Head of caudate nucleus (tissue), 42 donors: ENCODE results near the gene MARK3.

Experiments
- DNase-seq, 42 donors: peaks; one replicate each; pipeline versions ENCODE4 v3.0.0 to v3.0.0-alpha.2; 2020 to 2021; ENCODE audit warnings: mixed read lengths in 7 of 42
- intact Hi-C: fragments of 100-400 bp; cut with DNase I; formaldehyde crosslinking; loops from one replicate; pipeline ENCODE4 v1.15.0; 2022

Gene MARK3

GRCh38 chr14:103538291-103539055, 153.3 kb downstream of the MARK3 start:
- peak in 19 of 42 donors; percentile 43 to 81 (median 56) for DNase-seq
- intact Hi-C loops, result no loop called here

GRCh38 chr14:103539056-103539825, 154.0 kb downstream of the MARK3 start:
- DNase-seq, result peak in 20 of 42 donors; percentile 34 to 85 (median 65)

GRCh38 chr14:103540821-103541708, 155.8 kb downstream of the MARK3 start:
- intact Hi-C loops, result loop anchor here (10.0 kb wide), 1 partner anchor 46 kb away; no protein-coding TSS in a partner anchor
- DNase-seq, result peak in 7 of 42 donors; percentile 20 to 46 (median 31)

More at GRCh38 chr14:103539056-103539825, 154.0 kb downstream of the MARK3 start:
- intact Hi-C loops, result no loop called here

GRCh38 chr14:103541709-103542604, 156.7 kb downstream of the MARK3 start:
- intact Hi-C loops, result loop anchor here (10.0 kb wide), 1 partner anchor 47 kb away; no protein-coding TSS in a partner anchor
- peak in 10 of 42 donors; percentile 35 to 67 (median 47) for DNase-seq

- intact Hi-C loops, result loop anchor here (10.0 kb wide), 1 partner anchor 48 kb away; no protein-coding TSS in a partner anchor
- peak; percentile 84 to 97 (median 94) for DNase-seq
These were observed 157.4 kb downstream of the MARK3 start for GRCh38 chr14:103542605-103543088.

GRCh38 chr14:103543140-103543539, 157.9 kb downstream of the MARK3 start:
- DNase-seq, result peak in 28 of 42 donors; percentile 53 to 89 (median 74)
- intact Hi-C loops, result loop anchor here (10.0 kb wide), 1 partner anchor 48 kb away; no protein-coding TSS in a partner anchor

GRCh38 chr14:103543721-103544387, 158.6 kb downstream of the MARK3 start:
- intact Hi-C loops, result loop anchor here (2.0 to 10.0 kb wide), 2 partner anchors 25 to 49 kb away; no protein-coding TSS in a partner anchor
- peak in 13 of 42 donors; percentile 25 to 74 (median 45) for DNase-seq

- intact Hi-C loops, result loop anchor here (2.0 to 10.0 kb wide), 2 partner anchors 26 to 50 kb away; no protein-coding TSS in a partner anchor
- DNase-seq, result peak; percentile 75 to 96 (median 89)
These were observed 159.4 kb downstream of the MARK3 start for GRCh38 chr14:103544388-103545218.

- intact Hi-C loops, result loop anchor here (2.0 to 10.0 kb wide), 2 partner anchors 27 to 51 kb away; no protein-coding TSS in a partner anchor
- peak in 7 of 42 donors; percentile 2 to 41 (median 17) for DNase-seq
These were observed 160.2 kb downstream of the MARK3 start for GRCh38 chr14:103545219-103545914.

- DNase-seq, result peak in 6 of 42 donors; percentile 7 to 44 (median 28)
- intact Hi-C loops, result loop anchor here (2.0 to 10.0 kb wide), 2 partner anchors 27 to 51 kb away; no protein-coding TSS in a partner anchor
These were observed 160.9 kb downstream of the MARK3 start for GRCh38 chr14:103545915-103546651.

- peak; percentile 74 to 94 (median 86) for DNase-seq
These were observed 161.6 kb downstream of the MARK3 start for GRCh38 chr14:103546652-103547454.

GRCh38 chr14:103547455-103547940, 162.3 kb downstream of the MARK3 start:
- DNase-seq, result peak in 2 of 42 donors; percentile 1 to 25
- intact Hi-C loops, result loop anchor here (10.0 kb wide), 1 partner anchor 53 kb away; no protein-coding TSS in a partner anchor

More at GRCh38 chr14:103546652-103547454, 161.6 kb downstream of the MARK3 start:
- intact Hi-C loops, result loop anchor here (10.0 kb wide), 1 partner anchor 52 kb away; no protein-coding TSS in a partner anchor

- intact Hi-C loops, result loop anchor here (10.0 kb wide), 1 partner anchor 53 kb away; no protein-coding TSS in a partner anchor
- DNase-seq, result peak in 3 of 42 donors; percentile 12 to 43 (median 28)
These were observed 162.8 kb downstream of the MARK3 start for GRCh38 chr14:103547941-103548462.
